HG03060 (cell line): ENCODE measurements around the gene DDAH1.
"Not testable (repeated sequence)": the region's sequence is repeated elsewhere in the genome, so short reads cannot be mapped to it uniquely, and the experiment has no call there.

Experiments used
- ATAC-seq: cut with Tn5 transposase; IDR thresholded peaks from one replicate; pipeline ENCODE4 v1.9.1; 2021; ENCODE audit warnings: low read depth, moderate number of reproducible peaks; ENCODE audit not compliant: unreplicated experiment

Gene DDAH1

DNA sequence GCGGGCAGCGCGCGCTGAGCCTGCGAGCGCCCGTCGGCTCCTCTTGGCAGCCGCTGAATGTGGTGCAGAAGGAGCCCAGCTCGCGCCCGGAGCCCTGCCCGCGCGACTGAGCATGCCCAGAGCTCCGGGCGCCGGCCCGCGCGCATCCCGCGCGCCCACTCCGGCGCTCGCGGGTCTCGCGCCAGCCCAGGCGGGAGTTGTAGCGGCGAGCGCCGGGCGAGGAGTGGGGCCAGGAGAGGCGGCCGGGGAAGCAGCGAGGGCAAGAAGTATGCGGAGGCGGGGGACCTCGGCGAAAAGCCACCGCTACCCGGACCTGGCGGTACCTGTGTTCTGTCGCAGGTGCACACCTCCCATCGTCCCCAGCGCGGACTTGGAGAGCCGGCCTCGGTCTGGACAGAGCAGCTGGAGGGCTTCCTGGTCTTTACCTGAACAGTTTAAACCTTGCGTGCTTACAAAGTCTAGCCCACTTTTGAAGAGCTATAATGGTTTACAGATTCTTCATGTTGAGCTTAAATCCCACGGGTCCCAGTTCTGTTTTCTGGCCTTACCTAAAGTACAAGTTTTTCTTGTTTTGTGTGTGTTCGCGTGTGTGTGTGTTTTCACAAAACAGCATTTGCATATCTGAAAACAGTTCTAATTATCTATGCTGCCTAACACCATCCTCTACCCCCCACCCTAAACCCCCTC is at the start of gene DDAH1:
Gene DDAH1 (minus strand): TSS at position 61 of the 687 bp plus-strand sequence. CDS start 114 bp downstream, outside the sequence.
- no peak for ATAC-seq

DNA sequence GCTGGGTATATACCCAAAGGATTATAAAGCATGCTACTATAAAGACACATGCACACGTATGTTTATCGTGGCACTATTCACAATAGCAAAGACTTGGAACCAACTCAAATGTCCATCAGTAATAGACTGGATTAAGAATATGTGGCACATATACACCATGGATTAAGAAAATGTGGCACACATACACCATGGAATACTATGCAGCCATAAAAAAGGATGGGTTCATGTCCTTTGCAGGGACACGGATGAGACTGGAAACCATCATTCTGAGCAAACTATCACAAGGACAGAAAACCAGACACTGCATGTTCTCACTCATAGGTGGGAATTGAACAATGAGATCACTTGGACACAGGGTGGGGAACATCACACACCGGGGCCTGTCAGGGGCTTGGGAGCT is 49.0 kb upstream of the DDAH1 start:
- ATAC-seq = not testable (repeated sequence)

- no peak for ATAC-seq
Measured at GRCh38 chr1:85504417-85504816, 39.5 kb upstream of the DDAH1 start.

GRCh38 chr1:85502625-85503083 is 37.7 kb upstream of the DDAH1 start:
- no peak for ATAC-seq

- ATAC-seq = no peak
Measured at GRCh38 chr1:85502171-85502570, 37.2 kb upstream of the DDAH1 start.

DNA sequence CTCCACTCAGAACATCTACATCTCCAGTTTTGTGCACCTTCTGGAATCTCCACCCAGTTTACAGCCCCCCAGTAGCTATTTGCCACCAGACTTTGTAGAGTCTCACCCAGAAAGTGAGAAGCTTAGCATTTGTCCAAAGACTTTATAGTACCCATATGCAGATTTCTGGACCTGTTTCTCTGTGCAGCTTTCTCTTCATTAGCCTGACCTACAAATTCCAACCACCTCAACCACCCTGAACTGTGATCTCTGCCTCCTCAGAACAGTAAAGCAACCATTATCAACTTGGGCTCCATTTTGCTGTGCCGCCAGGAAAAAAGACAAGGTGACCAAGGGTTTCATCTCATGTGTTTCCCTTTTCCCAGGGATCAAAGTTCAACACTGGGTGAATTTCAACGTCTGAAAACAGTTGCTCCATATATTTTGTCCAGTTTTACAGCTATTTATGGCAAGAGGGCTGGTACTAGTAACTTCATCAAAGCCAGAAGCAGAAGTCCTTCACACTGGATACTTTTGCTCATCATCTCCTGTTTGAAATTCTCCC is 36.5 kb upstream of the DDAH1 start:
- no peak for ATAC-seq

GRCh38 chr1:85496941-85497582 is 32.1 kb upstream of the DDAH1 start:
- ATAC-seq = no peak

GRCh38 chr1:85495556-85495955 is 30.6 kb upstream of the DDAH1 start:
- ATAC-seq = no peak

- no peak for ATAC-seq
Measured at GRCh38 chr1:85494904-85495266, 29.9 kb upstream of the DDAH1 start.

GRCh38 chr1:85494074-85494903 is 29.3 kb upstream of the DDAH1 start:
- ATAC-seq = no peak

DNA sequence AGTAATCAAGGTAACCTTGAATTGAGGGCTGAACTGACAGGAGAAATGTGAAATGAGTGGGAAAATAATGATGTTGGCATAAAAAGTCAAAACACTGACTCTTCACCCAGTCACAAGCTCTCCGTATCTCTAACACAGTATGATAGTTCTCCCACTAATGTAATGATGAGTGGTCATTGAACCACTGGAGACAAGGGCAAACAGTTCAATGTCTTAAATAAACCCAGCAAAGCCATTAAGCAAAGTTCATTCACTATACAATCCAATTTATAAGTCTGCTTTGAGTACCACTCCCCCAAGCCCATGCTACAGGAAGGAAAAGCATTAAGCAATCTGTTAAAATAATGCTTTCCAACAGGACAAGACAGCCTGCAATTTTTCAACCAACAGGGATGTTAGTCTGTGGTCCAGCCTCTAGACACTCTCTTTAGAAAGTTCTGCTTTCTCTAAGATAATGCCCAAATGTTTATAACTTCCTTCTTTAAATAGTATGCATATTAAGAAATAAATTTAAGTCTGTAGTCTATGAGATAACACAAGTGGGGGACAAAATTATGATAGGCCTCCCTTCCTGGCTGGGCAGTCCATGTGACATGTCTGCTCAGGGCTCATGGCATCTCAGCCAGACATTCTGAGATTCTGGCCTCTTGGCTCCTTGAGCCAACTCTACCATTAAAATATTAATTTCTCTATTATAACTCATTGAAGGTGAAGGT is 25.5 kb upstream of the DDAH1 start:
- no peak for ATAC-seq

DNA sequence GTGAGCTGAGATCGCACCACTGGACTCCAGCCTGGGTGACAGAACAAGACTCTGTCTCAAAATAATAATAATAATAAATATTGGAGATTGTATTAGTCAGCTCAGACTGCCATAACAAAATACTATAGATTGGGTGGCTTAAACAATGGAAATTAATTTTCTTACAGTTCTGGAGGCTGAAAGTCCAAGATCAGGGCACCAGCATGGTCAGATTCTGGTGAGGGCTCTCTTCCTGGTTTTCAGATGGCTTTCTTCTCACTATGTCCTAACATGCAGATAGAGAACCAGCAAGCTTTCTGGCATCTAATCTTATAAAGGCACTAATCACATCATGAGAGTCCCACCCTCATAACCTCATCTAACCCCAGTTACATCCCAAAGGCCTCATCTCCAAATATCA is 23.2 kb upstream of the DDAH1 start:
- ATAC-seq = no peak

DNA sequence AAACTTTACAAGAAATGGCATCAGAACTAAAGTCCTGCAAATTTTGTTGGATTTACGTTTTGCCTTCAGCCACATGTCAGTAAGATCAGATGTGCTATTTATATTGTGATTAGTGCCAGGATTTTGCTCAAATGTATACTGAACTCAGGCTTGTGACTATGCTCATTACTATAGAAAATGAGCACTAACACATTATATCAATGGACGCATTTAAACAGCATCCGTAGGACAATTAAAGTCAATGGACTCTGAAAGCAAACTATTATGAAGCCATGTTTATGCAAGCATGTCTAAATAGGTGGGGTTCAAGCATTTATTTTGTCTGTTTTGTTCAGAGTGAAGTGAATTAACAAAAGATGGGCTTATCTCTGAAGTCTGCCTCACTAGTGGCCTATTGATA is 20.6 kb upstream of the DDAH1 start:
- ATAC-seq = no peak

GRCh38 chr1:85484716-85485115 is 19.8 kb upstream of the DDAH1 start:
- ATAC-seq = no peak

DNA sequence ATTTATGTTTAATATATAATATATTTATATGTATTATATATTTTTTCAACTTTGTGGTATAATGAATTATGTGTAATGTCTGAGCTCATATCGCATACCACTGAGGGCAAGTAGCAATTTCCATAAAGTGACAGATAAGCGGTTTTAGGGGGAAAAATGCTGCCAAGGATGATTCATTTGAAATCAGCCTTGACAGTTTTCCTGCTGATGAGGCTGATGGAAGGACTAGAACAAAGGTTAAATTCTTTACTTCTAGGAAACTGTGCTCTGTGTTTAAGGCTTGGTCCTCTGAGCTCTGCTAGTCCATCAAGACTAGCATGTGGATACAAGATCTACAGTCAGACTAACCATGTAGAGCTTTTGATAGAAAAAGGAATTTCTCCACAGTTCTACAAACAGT is 19.3 kb upstream of the DDAH1 start:
- no peak for ATAC-seq

- no peak for ATAC-seq
Measured at GRCh38 chr1:85481688-85482087, 16.7 kb upstream of the DDAH1 start.

GRCh38 chr1:85480566-85480965 is 15.6 kb upstream of the DDAH1 start:
- no peak for ATAC-seq

GRCh38 chr1:85479491-85479890 is 14.5 kb upstream of the DDAH1 start:
- no peak for ATAC-seq

DNA sequence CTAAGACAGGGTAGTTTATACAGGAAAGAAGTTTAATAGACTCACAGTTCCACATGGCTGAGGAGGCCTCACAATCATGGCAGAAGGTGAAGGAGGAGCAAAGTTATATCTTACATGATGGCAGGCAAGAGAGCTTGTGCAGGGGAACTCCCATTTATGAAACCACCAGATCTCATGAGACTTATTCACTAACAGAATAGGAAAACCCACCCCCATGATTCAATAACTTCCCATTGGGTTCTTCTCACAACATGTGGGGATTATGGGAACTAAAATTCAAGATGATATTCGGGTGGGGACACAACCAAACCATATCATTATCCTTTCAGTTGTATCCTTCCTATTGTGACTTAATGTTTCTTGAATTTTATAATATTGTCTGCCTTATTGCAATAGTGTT is 13.4 kb upstream of the DDAH1 start:
- ATAC-seq = no peak

GRCh38 chr1:85475055-85475454 is 10.1 kb upstream of the DDAH1 start:
- ATAC-seq = no peak

DNA sequence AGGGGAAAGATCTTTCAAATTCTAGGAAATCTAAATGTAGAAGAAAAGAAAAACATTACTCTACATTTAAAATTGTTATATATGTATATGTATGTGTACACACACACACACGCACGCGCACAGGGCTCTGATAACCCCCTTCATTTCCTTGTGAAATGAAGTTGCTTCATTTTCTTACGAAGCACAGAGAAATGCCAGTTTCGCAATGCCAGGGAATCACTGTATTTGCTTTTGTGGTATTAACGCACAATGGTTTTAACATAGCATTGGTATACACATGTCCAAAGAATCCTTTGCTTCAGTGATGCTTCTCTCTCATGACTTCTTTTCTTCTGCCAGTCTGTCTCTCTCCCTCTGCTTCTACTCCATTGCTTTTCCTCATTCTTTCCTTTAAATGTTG is 8.4 kb upstream of the DDAH1 start:
- no peak for ATAC-seq
